Karpas-422 (cell line): ENCODE data around the gene CLDN19. TPM values are rescaled to one million over a fixed set of nuclear protein-coding genes. Genes with fewer than 3 reads are reported as not detected.
"Not testable (repeated sequence)": the region's sequence is repeated elsewhere in the genome, so short reads cannot be mapped to it uniquely, and the experiment has no call there.

Source experiments
- DNase-seq: peaks from one replicate; pipeline ENCODE4 v3.0.0-alpha.2; 2015
- H2AFZ ChIP-seq: fragments of 200-600 bp; sonication (generic); 2 replicates; pipeline ENCODE4 v1.6.1; 2014; ENCODE audit warnings: antibody characterized with exemption, low read length, mixed read lengths
- H3K27ac ChIP-seq: fragments of 200-600 bp; sonication (generic); 2 replicates; pipeline ENCODE4 v1.5.1; 2014; ENCODE audit warnings: mild to moderate bottlenecking, low read length, moderate library complexity
- H3K27me3 ChIP-seq: fragments of 200-600 bp; sonication (generic); 2 replicates; pipeline ENCODE4 v1.6.1; 2014; ENCODE audit warnings: low read length, mixed read lengths
- H3K36me3 ChIP-seq: fragments of 200-600 bp; sonication (generic); 2 replicates; pipeline ENCODE4 v1.6.1; 2014; ENCODE audit warnings: low read length, mixed read lengths; ENCODE audit not compliant: insufficient read depth
- H3K4me1 ChIP-seq: fragments of 200-600 bp; sonication (generic); 2 replicates; pipeline ENCODE4 v1.6.1; 2014; ENCODE audit warnings: mild to moderate bottlenecking, low read length, mixed read lengths
- H3K4me2 ChIP-seq: fragments of 200-600 bp; sonication (generic); 2 replicates; pipeline ENCODE4 v1.6.1; 2014; ENCODE audit warnings: low read length, low read depth, mild to moderate bottlenecking; ENCODE audit not compliant: poor library complexity, severe bottlenecking
- H3K4me3 ChIP-seq: fragments of 200-600 bp; sonication (generic); 2 replicates; pipeline ENCODE4 v1.5.1; 2014; ENCODE audit warnings: mild to moderate bottlenecking, antibody characterized with exemption, low read length, mixed read lengths
- H3K79me2 ChIP-seq: fragments of 200-600 bp; sonication (generic); 2 replicates; pipeline ENCODE4 v1.6.1; 2014; ENCODE audit warnings: mild to moderate bottlenecking, low read length, mixed read lengths
- H3K9ac ChIP-seq: fragments of 200-600 bp; sonication (generic); 2 replicates; pipeline ENCODE4 v1.6.0; 2014; ENCODE audit warnings: low read length
- H3K9me2 ChIP-seq: fragments of 200-600 bp; sonication (generic), shearing (Covaris generic); replicated peaks from 2 replicates; pipeline ENCODE4 v1.6.0; 2014; ENCODE audit warnings: mild to moderate bottlenecking, low read length, moderate library complexity; ENCODE audit not compliant: insufficient read depth
- H3K9me3 ChIP-seq: fragments of 300-700, 200-600 bp; sonication (generic); 2 replicates; pipeline ENCODE4 v1.6.1; 2014; ENCODE audit warnings: low read length, mixed read lengths
- H4K20me1 ChIP-seq: fragments of 200-600 bp; sonication (generic); 2 replicates; pipeline ENCODE4 v1.6.1; 2014; ENCODE audit warnings: mild to moderate bottlenecking, antibody characterized with exemption, low read length, low read depth; ENCODE audit not compliant: insufficient read depth
- total RNA-seq: library from RNA; depleted of rRNA; stranded (reverse); fragments of >200 nt; shearing (Covaris generic); gene quantifications from 2 replicates; pipeline ENCODE4 v1.2.3, GENCODE V29; 2014; ENCODE audit warnings: low replicate concordance

The CLDN19 gene
- total RNA-seq, 1 experiment from 2014 or later: not detected

- Histone ChIP-seq H3K4me3 (no peak overlapping the region), H3K4me1 (peaks cover 18% of the 10 kb centered on the region), H3K36me3 (peaks cover 18% of the 10 kb centered on the region; the same call in 1 of the 2 replicates)
These were observed 17.2 kb upstream of the CLDN19 start for GRCh38 chr1:42756956-42757891.

GRCh38 chr1:42753070-42753469, 13.0 kb upstream of the CLDN19 start:
- H3K27ac ChIP-seq: no peak overlapping the region
- H3K4me1 ChIP-seq: peaks cover 5% of the 10 kb centered on the region; the same call in 1 of the 2 replicates
- H3K9ac ChIP-seq: no peak overlapping the region
- H3K36me3 ChIP-seq: peaks cover 19% of the 10 kb centered on the region; the same call in 1 of the 2 replicates
- no peaks in the 10 kb centered on the region for H4K20me1 ChIP-seq
- no peaks in the 10 kb centered on the region for H3K79me2 ChIP-seq
- H3K9me3 ChIP-seq: no peaks in the 10 kb centered on the region
- H3K4me3 ChIP-seq: no peak overlapping the region
- H3K27me3 ChIP-seq: no peaks in the 10 kb centered on the region
- no peaks in the 10 kb centered on the region for H3K9me2 ChIP-seq
- H3K4me2 ChIP-seq: no peak overlapping the region
- no peak overlapping the region for H2AFZ ChIP-seq
- DNase-seq: no peak

More at GRCh38 chr1:42756956-42757891, 17.2 kb upstream of the CLDN19 start:
- 0 out of 2 replicates have a peak, but pooled peaks cover under 1% of the 10 kb centered on the region for H3K79me2 ChIP-seq
- no peak overlapping the region for H3K27ac ChIP-seq
- peak; percentile 79 for DNase-seq
- no peaks in the 10 kb centered on the region for H3K27me3 ChIP-seq
- no peaks in the 10 kb centered on the region for H3K9me2 ChIP-seq
- H3K4me2 ChIP-seq: no peak overlapping the region
- H4K20me1 ChIP-seq: no peaks in the 10 kb centered on the region
- no peaks in the 10 kb centered on the region for H3K9me3 ChIP-seq
- H3K9ac ChIP-seq: no peak overlapping the region
- H2AFZ ChIP-seq: no peak overlapping the region

GRCh38 chr1:42752284-42752683, 12.2 kb upstream of the CLDN19 start:
- Histone ChIP-seq H3K4me1 (peaks cover 5% of the 10 kb centered on the region; the same call in 1 of the 2 replicates), H4K20me1 (no peaks in the 10 kb centered on the region), H2AFZ (no peak overlapping the region), H3K79me2 (no peaks in the 10 kb centered on the region), H3K27ac (no peak overlapping the region), H3K27me3 (no peaks in the 10 kb centered on the region), H3K4me3 (no peak overlapping the region), H3K36me3 (peaks cover 17% of the 10 kb centered on the region; the same call in 1 of the 2 replicates), H3K4me2 (no peak overlapping the region), H3K9me3 (no peaks in the 10 kb centered on the region), H3K9me2 (no peaks in the 10 kb centered on the region), H3K9ac (no peak overlapping the region)
- DNase-seq: no peak

GRCh38 chr1:42751511-42752070, 11.6 kb upstream of the CLDN19 start:
- H3K4me2 ChIP-seq, H4K20me1 ChIP-seq, H3K9ac ChIP-seq, H3K27ac ChIP-seq, DNase-seq, H2AFZ ChIP-seq, H3K79me2 ChIP-seq, H3K9me2 ChIP-seq, H3K4me3 ChIP-seq, H3K9me3 ChIP-seq, H3K4me1 ChIP-seq, H3K27me3 ChIP-seq: not testable (repeated sequence)
- peaks cover 17% of the 10 kb centered on the region; the same call in 1 of the 2 replicates for H3K36me3 ChIP-seq

GRCh38 chr1:42750041-42750440, 10.0 kb upstream of the CLDN19 start:
- no peak for DNase-seq
- Histone ChIP-seq H3K9me2 (no peaks in the 10 kb centered on the region), H3K36me3 (peaks cover 23% of the 10 kb centered on the region; the same call in 1 of the 2 replicates), H3K27me3 (no peaks in the 10 kb centered on the region), H3K9me3 (no peaks in the 10 kb centered on the region), H3K4me1 (peaks cover 5% of the 10 kb centered on the region; the same call in 1 of the 2 replicates), H3K4me2 (no peak overlapping the region), H4K20me1 (no peaks in the 10 kb centered on the region), H3K4me3 (no peak overlapping the region), H3K79me2 (no peaks in the 10 kb centered on the region), H3K9ac (no peak overlapping the region), H2AFZ (no peak overlapping the region), H3K27ac (no peak overlapping the region)

- Histone ChIP-seq H3K27me3 (no peaks in the 10 kb centered on the region), H3K9ac (no peak overlapping the region), H3K4me3 (no peak overlapping the region), H3K4me2 (no peak overlapping the region), H3K36me3 (peaks cover 17% of the 10 kb centered on the region; the same call in 1 of the 2 replicates), H3K4me1 (peaks cover 5% of the 10 kb centered on the region; the same call in 1 of the 2 replicates), H3K9me2 (no peaks in the 10 kb centered on the region), H2AFZ (no peak overlapping the region), H4K20me1 (no peaks in the 10 kb centered on the region), H3K79me2 (no peaks in the 10 kb centered on the region), H3K27ac (no peak overlapping the region), H3K9me3 (no peaks in the 10 kb centered on the region)
- DNase-seq: no peak
These were observed 8.7 kb upstream of the CLDN19 start for GRCh38 chr1:42748461-42749410.

GRCh38 chr1:42748021-42748420, 8.0 kb upstream of the CLDN19 start:
- no peaks in the 10 kb centered on the region for H3K79me2 ChIP-seq
- no peaks in the 10 kb centered on the region for H4K20me1 ChIP-seq
- no peak overlapping the region for H3K9ac ChIP-seq
- no peak overlapping the region for H3K27ac ChIP-seq
- no peak for DNase-seq
- no peaks in the 10 kb centered on the region for H3K9me3 ChIP-seq
- H3K4me2 ChIP-seq: no peak overlapping the region
- H3K36me3 ChIP-seq: peaks cover 14% of the 10 kb centered on the region; the same call in 1 of the 2 replicates
- H3K9me2 ChIP-seq: no peaks in the 10 kb centered on the region
- peaks cover under 1% of the 10 kb centered on the region; the same call in 1 of the 2 replicates for H3K4me1 ChIP-seq
- no peak overlapping the region for H3K4me3 ChIP-seq
- no peaks in the 10 kb centered on the region for H3K27me3 ChIP-seq
- H2AFZ ChIP-seq: no peak overlapping the region
